HepG2 (cell line): ENCODE results near the gene IL1RAPL1. TPM values are rescaled to one million over a fixed set of nuclear protein-coding genes. Genes with fewer than 3 reads are reported as not detected.
"Not testable (repeated sequence)": the region's sequence is repeated elsewhere in the genome, so short reads cannot be mapped to it uniquely, and the experiment has no call there.

Experiments used
- ATAC-seq: fragments of 200-7000 bp; cut with Tn5 transposase; 3 replicates; pipeline ENCODE4 v1.9.1; 2020; ENCODE audit warnings: mild to moderate bottlenecking, moderate library complexity
- BruUV-seq: library from RNA; stranded (reverse); fragments of 400-500 nt; replicated peaks from 2 replicates; lab custom pipeline; 2021; lab: Mats Ljungman, UMichigan
- CTCF ChIA-PET: fragments of 300-600 bp; formaldehyde crosslinking; extraction: SDS; loops from one replicate; lab custom pipeline; 2021; ENCODE audit warnings: low total read pairs, inconsistent platforms, low intra/inter-chr PET ratio; lab: Yijun Ruan, JAX
- POLR2A ChIA-PET: fragments of 350-600 bp; sonication (Branson Sonifier 250); formaldehyde crosslinking; loops from one replicate; lab custom pipeline; 2020; ENCODE audit warnings: antibody characterized with exemption, inconsistent platforms; lab: Yijun Ruan, JAX
- DNase-seq: peaks from one replicate; pipeline ENCODE4 v3.0.0-alpha.2; 2015; ENCODE audit warnings: low spot score
- FAIRE-seq: peaks from 3 replicates; lab custom pipeline; 2011; peaks lifted over from hg19 to GRCh38; lab: Jason Lieb, UNC
- H2AFZ ChIP-seq: one replicate; pipeline ENCODE4 v1.6.1; 2011; ENCODE audit warnings: low read length, inconsistent platforms
- H3K27ac ChIP-seq: fragments of 300-600 bp; 3 replicates; pipeline ENCODE4 v1.8.0; 2011; ENCODE audit warnings: mixed run types, mild to moderate bottlenecking, mixed read lengths, low read length, inconsistent platforms; ENCODE audit not compliant: insufficient read depth; ENCODE audit errors: extremely low read length
- H3K27me3 ChIP-seq, 2 experiments: fragments of 200-600 bp in 1 of 2; 2 replicates in 1 of 2; 3 replicates in 1 of 2; pipeline versions ENCODE4 v1.6.0 to v1.8.0; 2011; ENCODE audit warnings: low read length in 2 of 2, mild to moderate bottlenecking in 2 of 2, moderate library complexity in 2 of 2, inconsistent platforms in 1 of 2; ENCODE audit not compliant: insufficient read depth in 2 of 2, control insufficient read depth in 1 of 2
- H3K36me3 ChIP-seq, 2 experiments: fragments of 200-600 bp in 1 of 2; replicated peaks in 1 of 2; 2 replicates in 1 of 2; 3 replicates in 1 of 2; pipeline versions ENCODE4 v1.5.1 to v1.8.0; 2011; ENCODE audit warnings: low read length in 2 of 2, inconsistent platforms in 1 of 2; ENCODE audit not compliant: insufficient read depth in 2 of 2, control insufficient read depth in 1 of 2
- H3K4me1 ChIP-seq: 2 replicates; pipeline ENCODE4 v1.5.1; 2012; ENCODE audit warnings: low read length, inconsistent platforms; ENCODE audit not compliant: insufficient read depth
- H3K4me2 ChIP-seq: 2 replicates; pipeline ENCODE4 v1.6.0; 2011; ENCODE audit warnings: low read depth, low read length, inconsistent platforms
- H3K4me3 ChIP-seq, 3 experiments: fragments of 200-600 bp in 1 of 3; sonication (generic), shearing (Covaris generic) in 1 of 3; replicated peaks in 1 of 3; 2 replicates each; pipeline ENCODE4 v1.5.1; 2011 to 2016; ENCODE audit warnings: low read length in 3 of 3, inconsistent platforms in 2 of 3, low read depth in 2 of 3, mild to moderate bottlenecking in 2 of 3, control low read depth in 1 of 3, mixed read lengths in 1 of 3; ENCODE audit not compliant: insufficient read depth in 1 of 3
- H3K79me2 ChIP-seq: one replicate; pipeline ENCODE4 v1.6.1; 2011; ENCODE audit warnings: low read length, inconsistent platforms; ENCODE audit not compliant: insufficient read depth
- H3K9ac ChIP-seq: 2 replicates; pipeline ENCODE4 v1.6.0; 2011; ENCODE audit warnings: mild to moderate bottlenecking, low read depth, low read length, inconsistent platforms; ENCODE audit not compliant: insufficient read depth
- H3K9me3 ChIP-seq: 2 replicates; pipeline ENCODE4 v1.5.1; 2012; ENCODE audit warnings: mild to moderate bottlenecking, low read length
- H4K20me1 ChIP-seq: 2 replicates; pipeline ENCODE4 v1.6.0; 2011; ENCODE audit warnings: inconsistent platforms, mild to moderate bottlenecking, low read length, moderate library complexity; ENCODE audit not compliant: insufficient read depth
- ZBTB42 ChIP-seq: sonication (generic); formaldehyde crosslinking; IDR thresholded peaks from 2 replicates; pipeline ENCODE4 v1.5.0; 2020; ENCODE audit warnings: mild to moderate bottlenecking, missing genetic modification reagents
- ZNF510 ChIP-seq: sonication (generic); formaldehyde crosslinking; IDR thresholded peaks from 2 replicates; pipeline ENCODE4 v1.4.0; 2020; ENCODE audit warnings: low read depth, mild to moderate bottlenecking, missing genetic modification reagents
- ZNF776 ChIP-seq: sonication (generic); formaldehyde crosslinking; IDR thresholded peaks from 2 replicates; pipeline ENCODE4 v1.4.0; 2020; ENCODE audit warnings: mild to moderate bottlenecking, missing genetic modification reagents
- WGBS: methylation state at CpG from one replicate; pipeline ENCODE4 v1.1.6; 2017; ENCODE audit warnings: low lambda C conversion rate; 5-methylcytosine and 5-hydroxymethylcytosine counted together
- in situ Hi-C: cut with HindIII; loops from 2 replicates; pipeline ENCODE4 v1.10.0; 2017; ENCODE audit warnings: low pct_unique_long_range_greater_than_20kb; ENCODE audit not compliant: extremely low pct_ligation_motif_present
- intact Hi-C: fragments of 100-400 bp; cut with micrococcal nuclease; formaldehyde crosslinking; loops from one replicate; pipeline ENCODE4 v1.10.0; 2022; ENCODE audit not compliant: unreplicated experiment
- polyA plus RNA-seq, 8 experiments: library from polyadenylated mRNA; depleted of rRNA in 3 of 8; stranded (reverse) in 7 of 8; unstranded in 1 of 8; fragments of >200 nt; fragmentation: Illumina TruSeq in 4 of 8; extraction: Trizol in 4 of 8; gene quantifications; 2 replicates each; pipeline versions ENCODE4 v1.2.1 to v1.2.3, GENCODE V29; 2011 to 2016; ENCODE audit warnings: low read depth in 4 of 8, missing spikeins in 1 of 8, mixed read lengths in 1 of 8; ENCODE audit not compliant: insufficient read depth in 1 of 8
- total RNA-seq, 5 experiments: library from RNA; depleted of rRNA; stranded (reverse); fragments of >200 nt; fragmentation: Illumina TruSeq; extraction: Trizol; gene quantifications; 2 replicates each; pipeline ENCODE4 v1.2.3, GENCODE V29; 2016; ENCODE audit warnings: low read depth in 1 of 5

The IL1RAPL1 gene
- total and polyA plus RNA-seq, 2 of the 13 experiments (the other 11 are each of a cell fraction or from before 2014, with no cell fraction given) = 0.04 TPM; not detected in 1

DNA sequence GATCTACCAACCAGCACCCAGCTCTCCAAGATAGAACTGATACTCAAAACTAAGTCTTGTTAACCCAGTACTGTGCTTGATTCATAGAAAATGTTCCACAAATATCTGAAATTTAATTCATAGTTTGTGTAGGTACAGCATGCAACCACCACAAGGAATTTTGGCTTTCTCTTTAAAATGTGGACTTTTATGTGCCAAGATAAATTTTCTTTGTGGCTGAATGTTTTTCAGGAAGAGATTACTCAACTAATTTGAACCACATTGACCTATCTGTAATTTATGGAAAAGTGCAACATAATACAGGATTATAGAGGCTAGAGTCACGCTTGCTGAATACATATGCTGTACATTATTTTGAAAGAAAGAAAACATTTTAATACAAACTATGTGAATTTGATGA lies 730.8 kb downstream of the IL1RAPL1 start (continued):
- TF ChIP-seq ZNF776 (CRISPR knock-in tag) (no peak), ZBTB42 (CRISPR knock-in tag) (no peak), ZNF510 (CRISPR knock-in tag) (no peak)

DNA sequence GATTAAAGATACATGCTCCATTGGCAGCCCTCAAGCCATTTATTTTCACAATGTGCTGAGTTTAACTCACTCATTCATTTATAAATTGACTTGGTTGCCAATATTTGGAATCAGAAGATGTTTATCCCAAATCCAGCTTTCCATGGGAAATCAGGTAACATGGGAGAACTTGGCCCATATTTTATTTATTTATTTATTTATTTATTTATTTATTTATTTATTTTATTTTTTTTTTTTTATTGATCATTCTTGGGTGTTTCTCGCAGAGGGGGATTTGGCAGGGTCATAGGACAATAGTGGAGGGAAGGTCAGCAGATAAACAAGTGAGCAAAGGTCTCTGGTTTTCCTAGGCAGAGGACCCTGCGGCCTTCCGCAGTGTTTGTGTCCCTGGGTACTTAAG lies 745.2 kb downstream of the IL1RAPL1 start:
- H3K4me1 ChIP-seq, H3K27ac ChIP-seq, in situ Hi-C loops, ATAC-seq, H2AFZ ChIP-seq, POLR2A ChIA-PET, BruUV-seq, H3K4me2 ChIP-seq, H4K20me1 ChIP-seq, DNase-seq, intact Hi-C loops, CTCF ChIA-PET, H3K9me3 ChIP-seq, H3K27me3 ChIP-seq, H3K9ac ChIP-seq, H3K4me3 ChIP-seq, H3K79me2 ChIP-seq, FAIRE-seq, H3K36me3 ChIP-seq: not testable (repeated sequence)
- 0% methylated on average over 1 of the region's 3 CpGs for WGBS

DNA sequence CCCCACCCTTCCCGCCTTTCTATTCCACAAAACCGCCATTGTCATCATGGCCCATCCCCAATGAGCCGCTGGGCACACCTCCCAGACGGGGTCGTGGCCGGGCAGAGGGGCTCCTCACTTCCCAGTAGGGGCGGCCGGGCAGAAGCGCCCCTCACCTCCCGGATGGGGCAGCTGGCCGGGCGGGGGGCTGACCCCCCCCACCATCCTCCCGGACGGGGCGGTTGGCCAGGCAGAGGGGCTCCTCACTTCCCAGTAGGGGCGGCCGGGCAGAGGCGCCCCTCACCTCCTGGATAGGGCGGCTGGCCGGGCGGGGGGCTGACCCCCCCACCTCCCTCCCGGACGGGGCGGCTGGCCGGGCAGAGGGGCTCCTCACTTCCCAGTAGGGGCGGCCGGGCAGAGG lies 745.8 kb downstream of the IL1RAPL1 start:
- H3K9me3 ChIP-seq, H3K79me2 ChIP-seq, CTCF ChIA-PET, DNase-seq, H4K20me1 ChIP-seq, H3K36me3 ChIP-seq, H3K4me3 ChIP-seq, H3K27ac ChIP-seq, H3K4me2 ChIP-seq, in situ Hi-C loops, H2AFZ ChIP-seq, FAIRE-seq, BruUV-seq, intact Hi-C loops, ATAC-seq, H3K27me3 ChIP-seq, H3K9ac ChIP-seq, H3K4me1 ChIP-seq, POLR2A ChIA-PET: not testable (repeated sequence)
- no CpG with 5 or more reads among the region's 27 CpGs for WGBS
